GM19193 (cell line): ENCODE results near the gene KRT74.

ENCODE experiments used
- POLR2A ChIP-seq: IDR thresholded peaks from 4 replicates; pipeline ENCODE4 v1.6.1; 2011; ENCODE audit not compliant: insufficient read depth, insufficient read length; ENCODE audit errors: extremely low read depth

The KRT74 gene

DNA sequence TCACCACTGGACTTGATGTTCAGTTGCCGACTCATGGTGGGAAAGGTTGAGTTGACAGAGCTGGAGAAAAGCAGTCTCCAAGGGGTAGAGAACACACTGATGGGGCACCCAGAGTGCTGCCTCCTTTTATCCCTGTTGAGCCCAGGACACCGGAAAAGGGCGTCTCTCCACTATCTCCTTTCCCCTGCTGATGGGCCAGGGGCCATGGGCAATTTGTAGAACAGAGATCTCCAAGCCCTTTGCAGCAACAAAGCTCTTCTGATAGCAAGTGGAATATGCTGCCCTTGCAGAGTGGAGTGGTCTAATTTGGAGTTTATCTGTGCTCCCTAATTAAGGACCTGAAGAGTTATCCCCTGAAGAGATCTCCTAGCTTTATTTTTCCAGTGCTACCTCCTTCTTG, at the start of gene KRT74:
KRT74 (minus strand) TSS at position 101 of the 400 bp plus-strand sequence; CDS start at position 35, 66 bp downstream.
- no peak for TF ChIP-seq POLR2A

DNA sequence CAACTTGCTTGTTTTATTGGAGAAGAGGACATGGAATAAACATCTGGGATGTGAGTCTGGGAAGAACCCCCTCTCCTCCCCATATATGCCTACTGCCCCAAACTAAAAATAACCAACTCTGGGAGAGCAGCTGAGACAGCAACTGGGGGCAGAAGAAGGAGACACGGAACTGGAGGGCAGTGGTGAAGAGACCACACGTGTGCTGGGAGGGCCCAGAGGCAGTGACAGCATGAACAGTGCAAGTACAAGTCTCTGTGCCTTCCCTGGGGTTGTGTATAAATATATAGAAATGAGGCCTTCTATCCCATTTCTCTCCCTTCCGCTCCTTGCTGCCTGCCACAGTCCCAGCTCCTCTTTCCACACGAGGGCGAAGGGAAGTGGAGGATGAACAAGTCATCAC, 48.7 kb upstream of the KRT74 start:
- TF ChIP-seq POLR2A = no peak

DNA sequence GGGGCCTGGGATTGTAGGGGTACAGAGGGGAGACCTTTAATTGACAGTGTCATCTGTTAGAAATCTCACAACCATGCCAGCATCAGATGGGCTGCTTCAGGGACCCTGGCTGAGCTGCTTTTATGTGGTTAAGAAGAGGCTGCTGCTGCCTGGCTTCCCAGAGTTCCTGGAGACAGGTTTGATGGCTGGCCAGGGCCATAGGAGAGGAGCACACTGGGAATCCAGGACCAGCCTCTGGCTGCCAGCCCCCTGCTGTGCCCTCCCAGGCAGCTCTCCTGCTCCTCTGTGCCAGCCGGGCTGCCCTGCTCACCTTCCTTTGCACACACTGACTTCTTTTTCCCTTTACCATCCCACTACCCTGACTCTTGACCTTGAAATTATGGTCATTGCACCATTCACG, 45.2 kb upstream of the KRT74 start:
- TF ChIP-seq POLR2A = no peak

DNA sequence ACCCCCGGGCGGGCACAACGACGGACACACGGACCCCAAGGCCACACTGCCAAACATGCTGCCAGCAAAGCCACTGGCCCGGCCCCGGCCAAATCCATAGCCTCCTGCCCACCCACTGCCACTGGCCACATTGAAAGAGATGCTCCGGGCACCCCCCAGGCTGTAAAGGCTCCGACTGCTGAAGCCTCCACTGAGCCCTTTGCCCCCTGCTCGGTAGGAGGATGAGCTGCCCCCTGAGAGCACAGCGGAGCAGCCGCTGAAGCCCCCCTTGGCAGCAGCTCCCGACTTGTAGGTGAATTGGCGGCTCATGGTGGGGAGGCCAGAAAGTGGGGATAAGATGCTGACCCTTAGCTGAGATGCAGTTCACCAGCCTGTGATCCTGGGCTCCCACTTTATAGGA, 44.6 kb upstream of the KRT74 start, which contains the start of gene KRT73:
KRT73 (minus strand) TSS at position 344 of the 400 bp plus-strand sequence; CDS start at position 309, 35 bp downstream.
- TF ChIP-seq POLR2A = no peak

DNA sequence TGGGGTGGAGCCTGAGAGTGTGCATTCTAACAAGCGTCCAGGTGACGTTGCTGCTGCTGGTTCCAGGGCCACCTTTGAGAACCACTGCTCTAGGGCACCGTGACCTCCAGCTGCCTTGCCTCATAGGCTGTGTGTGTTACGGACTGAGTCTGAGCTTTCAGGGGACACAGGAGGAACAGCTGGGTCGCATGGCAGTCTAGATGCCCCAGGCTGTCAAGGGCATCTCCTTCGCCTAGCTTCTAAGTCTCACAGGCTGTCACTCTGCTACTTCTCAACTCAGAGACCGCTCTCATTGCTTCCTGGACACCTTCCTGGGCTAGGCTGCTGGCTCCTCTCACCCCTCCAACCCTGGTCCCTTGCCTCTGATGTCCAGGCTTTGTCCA, 43.8 kb upstream of the KRT74 start:
- TF ChIP-seq POLR2A = no peak

DNA sequence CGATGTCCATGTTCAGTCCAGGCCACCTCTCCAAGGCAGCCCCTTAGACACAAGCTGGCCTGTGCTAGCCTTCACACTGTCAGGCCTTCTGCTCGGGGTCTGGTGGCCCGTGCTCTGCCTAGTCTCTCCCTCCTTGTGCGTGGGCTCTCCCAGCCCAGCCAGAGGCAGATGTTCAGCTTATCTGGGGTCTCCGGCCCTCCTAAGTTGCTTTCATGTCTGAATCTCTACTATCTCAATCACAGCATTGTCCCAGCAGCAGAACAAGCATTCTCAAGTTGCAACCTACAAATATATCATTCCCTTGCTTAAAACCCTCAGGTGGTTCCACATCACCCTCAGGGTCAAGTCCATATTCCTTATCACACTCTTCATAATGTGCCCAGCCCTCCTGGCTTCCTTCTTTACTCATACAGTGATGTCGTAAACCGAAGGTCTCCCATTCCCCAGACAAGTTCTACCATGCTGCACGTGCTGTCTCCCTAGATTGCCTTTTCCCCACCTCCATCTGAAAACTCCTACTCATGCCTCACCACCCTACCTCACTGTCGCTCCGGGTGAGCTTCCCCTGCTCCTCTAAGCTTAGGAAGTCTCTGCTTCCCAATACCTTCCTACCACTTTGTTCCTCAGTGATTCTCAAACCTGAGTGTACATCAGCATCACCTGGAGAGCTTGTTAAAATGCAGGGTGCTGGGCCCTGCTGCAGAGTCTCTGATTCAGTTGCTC, 43.2 kb upstream of the KRT74 start:
- no peak for TF ChIP-seq POLR2A

DNA sequence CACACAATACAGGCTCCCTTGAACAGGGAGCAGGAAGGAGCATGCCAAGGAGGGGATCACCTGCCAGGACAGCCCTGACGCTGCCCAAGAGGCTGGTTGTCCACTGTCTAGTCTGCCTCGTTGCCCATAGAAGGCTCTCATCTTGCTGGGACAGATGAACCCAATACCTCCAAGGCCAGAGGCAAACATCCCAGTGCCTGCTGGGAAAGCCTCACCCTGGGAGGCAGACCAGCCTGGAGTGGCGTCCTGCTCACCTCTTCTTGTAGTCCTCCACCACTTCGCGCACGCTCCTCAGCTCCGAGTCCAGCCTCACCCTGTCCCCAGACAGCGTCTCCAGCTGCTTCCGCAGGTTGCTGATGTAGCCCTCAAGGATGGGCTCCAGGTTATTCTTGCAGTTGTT, 42.3 kb upstream of the KRT74 start:
- no peak for TF ChIP-seq POLR2A

DNA sequence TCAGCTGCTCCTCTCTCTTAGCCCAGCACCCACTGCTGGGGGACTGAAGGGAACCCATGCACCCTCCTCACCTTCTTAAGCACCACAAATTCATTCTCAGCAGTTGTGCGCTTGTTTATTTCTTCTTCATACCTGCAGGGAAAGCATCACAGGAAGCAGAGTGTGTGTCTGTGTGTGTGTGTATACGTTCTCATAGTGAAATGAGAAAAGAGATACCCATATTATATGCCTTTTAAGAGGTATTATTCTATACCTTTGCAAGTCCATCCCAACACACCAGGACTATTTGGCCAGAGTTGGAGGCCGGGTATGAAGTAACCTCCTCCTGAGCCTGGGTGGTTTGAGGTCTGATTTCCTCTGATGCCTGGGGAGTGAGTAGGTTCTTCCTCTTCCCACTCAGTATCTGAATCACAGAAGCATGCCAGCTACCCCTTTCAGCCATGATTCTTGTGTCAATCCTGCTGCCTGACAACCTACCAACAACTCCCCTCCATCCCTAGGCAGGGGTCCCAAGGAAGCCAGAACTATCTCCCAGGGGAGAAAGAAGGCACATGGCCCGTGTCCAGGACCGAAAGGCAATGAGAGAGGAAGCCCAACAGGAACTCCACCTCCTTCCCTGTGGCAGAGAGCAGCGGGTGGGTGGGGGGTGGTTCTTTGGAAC, 41.7 kb upstream of the KRT74 start:
- no peak for TF ChIP-seq POLR2A

DNA sequence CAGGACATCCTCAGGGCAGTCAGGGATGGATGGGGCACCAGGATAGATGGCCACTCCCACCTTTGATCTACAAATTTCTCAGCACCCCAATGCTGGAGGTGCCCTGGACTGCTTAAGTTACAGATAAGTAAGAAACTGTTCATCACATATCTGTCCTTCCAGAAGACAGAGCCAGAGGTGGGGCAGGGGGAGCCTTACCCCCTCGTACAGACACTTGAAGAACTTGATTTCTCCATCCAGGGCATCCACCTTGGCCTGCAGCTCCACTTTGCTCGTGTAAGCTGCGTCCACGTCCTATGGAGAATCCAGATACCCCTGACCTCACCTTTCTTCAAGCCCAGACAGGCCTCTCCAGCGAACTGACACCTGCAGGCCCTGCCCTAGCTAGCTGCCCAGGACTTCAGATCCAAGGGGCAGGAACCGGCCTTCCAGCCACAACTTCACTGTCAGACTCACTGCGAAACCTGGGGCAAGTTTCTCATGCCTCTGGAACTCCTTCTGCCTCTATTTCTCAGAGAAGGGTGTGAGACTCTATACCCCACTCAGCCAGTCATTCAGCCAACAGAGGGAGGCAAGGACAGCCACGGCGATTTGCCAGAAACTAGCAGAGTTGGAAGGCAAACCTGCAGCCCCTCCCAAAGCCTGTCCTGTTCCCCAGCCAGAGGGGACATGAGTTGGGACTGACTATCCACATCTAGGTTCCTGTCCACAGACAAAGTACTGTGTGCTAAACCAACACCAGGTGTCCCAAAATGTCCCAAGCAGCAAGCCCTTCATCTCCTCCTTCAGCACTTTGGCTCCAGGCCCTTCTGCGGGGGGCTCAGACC, 41.0 kb upstream of the KRT74 start:
- no peak for TF ChIP-seq POLR2A

DNA sequence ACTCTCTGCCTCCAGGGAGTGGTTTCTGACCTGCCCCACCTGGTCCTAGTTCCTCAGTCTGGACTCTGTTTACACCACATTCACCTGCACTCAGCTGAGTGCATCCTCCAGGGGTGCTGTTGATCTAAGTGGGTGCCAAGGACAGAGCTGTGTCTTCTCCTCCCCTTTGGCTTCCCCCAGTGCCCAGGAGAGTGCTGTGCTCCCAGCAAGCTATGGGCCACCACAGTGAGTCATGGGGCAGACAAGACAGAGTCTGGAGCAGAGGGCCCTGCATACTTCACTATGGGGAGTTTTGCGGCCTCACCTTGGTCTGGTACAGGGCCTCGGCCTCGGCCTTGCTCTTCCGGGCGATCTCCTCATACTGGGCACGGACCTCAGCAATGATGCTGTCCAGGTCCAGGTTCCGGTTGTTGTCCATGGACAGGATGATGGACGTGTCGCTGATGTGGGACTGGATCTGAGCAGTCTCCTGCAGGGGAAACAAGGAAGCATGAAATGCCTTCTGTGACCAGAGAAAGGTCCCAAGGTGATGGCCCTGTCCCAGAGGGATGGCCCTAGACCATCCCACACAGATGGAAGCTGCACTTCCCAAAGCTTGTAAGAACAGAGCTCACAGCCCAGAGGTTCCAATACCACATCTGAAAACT, 39.9 kb upstream of the KRT74 start:
- TF ChIP-seq POLR2A = no peak

DNA sequence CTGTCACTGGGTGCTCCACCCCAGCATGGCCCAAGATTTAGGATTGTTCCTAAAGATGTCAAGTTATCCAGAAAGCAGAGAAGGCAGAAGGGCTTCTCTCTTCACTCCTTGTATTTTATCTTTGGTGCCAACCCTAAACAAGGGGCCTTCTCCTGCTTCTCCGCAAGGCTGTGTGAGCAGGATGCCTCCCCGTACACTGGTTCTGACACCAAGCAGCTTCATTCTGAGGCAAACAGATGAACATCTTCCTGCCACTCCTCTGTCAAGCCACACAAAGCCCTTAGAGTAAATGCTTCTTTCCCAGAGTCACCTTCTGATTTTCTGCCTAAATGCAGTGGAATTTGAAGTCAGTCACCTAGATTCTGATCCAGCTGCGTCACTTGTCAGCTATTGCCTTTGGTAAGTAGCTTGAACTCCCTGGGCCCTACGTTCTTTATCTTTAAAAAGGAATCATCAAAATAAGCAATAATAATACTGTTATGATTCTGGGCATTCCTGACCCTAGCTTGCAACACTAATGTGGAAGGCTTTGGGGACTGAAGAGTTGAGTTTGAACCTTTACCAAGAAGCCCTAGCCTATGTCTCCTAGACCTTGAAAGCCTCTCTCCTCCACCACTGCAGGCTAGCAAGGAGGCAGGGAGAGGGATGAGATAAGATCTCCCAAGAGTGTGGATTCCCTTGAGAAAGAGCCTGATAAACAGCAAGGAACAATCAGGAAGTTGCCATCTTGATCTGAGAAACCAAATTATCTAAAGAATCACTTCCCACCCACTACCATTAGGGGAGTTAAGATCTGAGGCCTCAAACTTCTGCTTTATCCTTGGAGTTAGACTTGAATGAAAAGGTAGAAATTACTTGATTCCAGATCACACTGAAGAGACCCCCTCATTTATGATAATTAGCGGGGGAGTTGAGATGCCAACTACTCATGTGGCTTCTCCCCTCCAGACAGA, 39.1 kb upstream of the KRT74 start:
- TF ChIP-seq POLR2A = no peak

DNA sequence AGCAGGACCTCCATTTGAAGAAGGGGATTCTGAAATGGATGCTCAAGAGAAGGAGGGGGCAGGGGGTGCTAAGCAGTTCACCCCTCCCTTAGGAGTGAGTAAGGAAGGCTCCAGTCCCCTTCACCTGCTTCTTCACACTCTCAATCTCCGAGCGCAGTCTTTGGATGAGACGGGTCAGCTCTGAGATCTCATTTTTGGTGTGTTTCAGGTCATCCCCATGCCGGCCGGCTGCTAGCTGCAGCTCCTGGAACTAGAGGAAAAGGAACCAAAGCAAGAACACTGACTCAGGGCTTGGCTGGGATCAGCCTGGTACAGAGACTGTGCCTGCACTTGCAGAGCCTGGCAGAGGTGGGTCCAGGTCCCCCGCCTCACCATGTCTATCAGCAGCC, 37.4 kb upstream of the KRT74 start:
- TF ChIP-seq POLR2A = no peak

DNA sequence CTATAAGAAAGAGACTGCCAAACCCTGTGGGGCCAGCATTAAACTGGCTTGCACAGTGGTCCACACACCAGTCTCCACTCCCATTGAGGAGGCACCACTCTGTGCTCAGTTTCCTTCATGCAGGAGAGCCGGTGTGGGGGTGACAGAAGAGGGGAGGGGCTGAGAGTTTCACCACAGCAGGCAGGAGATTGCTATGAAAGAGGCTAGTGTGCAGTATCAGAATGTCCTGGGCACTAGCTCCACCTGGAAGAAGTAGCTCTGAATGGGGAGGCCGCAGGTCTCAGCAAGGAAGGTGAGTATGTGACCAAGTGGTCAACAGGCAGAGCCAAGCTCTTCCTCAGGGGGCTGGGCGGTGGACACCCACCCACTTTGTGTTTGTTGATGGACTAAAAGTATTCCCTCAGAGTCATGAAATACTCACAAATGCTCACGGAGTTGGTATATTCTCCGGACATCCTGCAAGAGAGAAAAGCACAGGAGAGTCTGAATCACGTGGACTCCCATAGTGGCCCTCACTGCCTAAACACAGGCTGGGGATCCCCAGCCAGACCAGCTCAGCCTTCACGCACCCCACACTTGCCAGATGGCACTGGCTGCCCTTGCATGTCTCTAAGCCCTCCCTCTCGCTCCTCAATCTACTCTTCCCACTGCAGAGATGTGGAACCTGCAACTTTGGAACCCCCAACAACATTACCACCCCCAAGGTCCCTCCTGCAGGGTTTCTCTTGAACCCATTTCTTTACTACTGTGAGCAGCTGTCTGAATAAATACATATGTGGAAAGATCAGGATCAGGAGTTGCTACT, 35.4 kb upstream of the KRT74 start:
- TF ChIP-seq POLR2A = no peak
